Measurements from ENCODE around the gene ZNF37A.
"Not testable (repeated sequence)": the region's sequence is repeated elsewhere in the genome, so short reads cannot be mapped to it uniquely, and the experiment has no call there.

The ZNF37A gene

GRCh38 chr10:38094158-38094926 is at the start of gene ZNF37A:
ZNF37A (plus strand) TSS chr10:38094337; CDS start chr10:38096618, 2,281 bp downstream.
- peak; percentile 91 for DNase-seq

GRCh38 chr10:38045129-38045528 is 49.0 kb upstream of the ZNF37A start:
- no peak for DNase-seq

- DNase-seq, result no peak
Observed at GRCh38 chr10:38047666-38048065, 46.5 kb upstream of the ZNF37A start.

- no peak for DNase-seq
Observed at GRCh38 chr10:38050212-38050611, 43.9 kb upstream of the ZNF37A start.

GRCh38 chr10:38054361-38054797 is 39.8 kb upstream of the ZNF37A start:
- DNase-seq, result no peak

GRCh38 chr10:38055274-38055894 is 38.8 kb upstream of the ZNF37A start:
- not testable (repeated sequence) for DNase-seq

GRCh38 chr10:38069663-38070062 is 24.5 kb upstream of the ZNF37A start:
- DNase-seq, result not testable (repeated sequence)

- no peak for DNase-seq
Observed at GRCh38 chr10:38070501-38070900, 23.6 kb upstream of the ZNF37A start.

- no peak for DNase-seq
Observed at GRCh38 chr10:38072552-38072951, 21.6 kb upstream of the ZNF37A start.

GRCh38 chr10:38076687-38077086 is 17.4 kb upstream of the ZNF37A start:
- no peak for DNase-seq

GRCh38 chr10:38093318-38093717 is 819 bp upstream of the ZNF37A start:
- not testable (repeated sequence) for DNase-seq

GRCh38 chr10:38093816-38094157 is 350 bp upstream of the ZNF37A start:
- DNase-seq, result no peak

- no peak for DNase-seq
Observed at GRCh38 chr10:38094927-38095574, 914 bp downstream of the ZNF37A start.

GRCh38 chr10:38102880-38103279 is 8.7 kb downstream of the ZNF37A start:
- DNase-seq, result no peak

GRCh38 chr10:38103756-38104155 is 9.6 kb downstream of the ZNF37A start:
- DNase-seq, result no peak

GRCh38 chr10:38112159-38112558 is 18.0 kb downstream of the ZNF37A start:
- DNase-seq, result no peak

- DNase-seq, result no peak
Observed at GRCh38 chr10:38118072-38118807, 24.1 kb downstream of the ZNF37A start.

GRCh38 chr10:38119038-38119437 is 24.9 kb downstream of the ZNF37A start:
- DNase-seq, result no peak

- no peak for DNase-seq
Observed at GRCh38 chr10:38127812-38128211, 33.7 kb downstream of the ZNF37A start.

GRCh38 chr10:38143587-38143986 is 49.5 kb downstream of the ZNF37A start:
- no peak for DNase-seq

GRCh38 chr10:38146579-38147333 is 52.6 kb downstream of the ZNF37A start:
- DNase-seq, result no peak

- no peak for DNase-seq
Observed at GRCh38 chr10:38147686-38148085, 53.5 kb downstream of the ZNF37A start.
